Activated gamma-delta T cell treated with anti-CD3 and anti-CD28 coated beads, Interleukin-2, amount 50 U/mL, for 16 hours (primary cell): ENCODE results near the gene ABCD1.
"Not testable (repeated sequence)": the region's sequence is repeated elsewhere in the genome, so short reads cannot be mapped to it uniquely, and the experiment has no call there.

Experiments
- DNase-seq: peaks from one replicate; pipeline ENCODE4 v3.0.0-alpha.2; 2020; ENCODE audit warnings: low read depth

ABCD1 gene

GRCh38 chrX:153734871-153735270 is 10.2 kb downstream of the ABCD1 start:
- no peak for DNase-seq

- DNase-seq: no peak
Measured at GRCh38 chrX:153735274-153735673, 10.6 kb downstream of the ABCD1 start.

GRCh38 chrX:153736071-153736820 is 11.6 kb downstream of the ABCD1 start:
- no peak for DNase-seq

GRCh38 chrX:153736871-153737441 is 12.3 kb downstream of the ABCD1 start:
- DNase-seq: no peak

GRCh38 chrX:153738056-153738605 is 13.5 kb downstream of the ABCD1 start:
- DNase-seq: no peak

GRCh38 chrX:153739754-153740486 is 15.3 kb downstream of the ABCD1 start:
- no peak for DNase-seq

GRCh38 chrX:153740631-153741222 is 16.1 kb downstream of the ABCD1 start:
- DNase-seq: no peak

- DNase-seq: no peak
Measured at GRCh38 chrX:153741446-153741845, 16.8 kb downstream of the ABCD1 start.

GRCh38 chrX:153742111-153742510 is 17.5 kb downstream of the ABCD1 start:
- not testable (repeated sequence) for DNase-seq

- DNase-seq: not testable (repeated sequence)
Measured at GRCh38 chrX:153742796-153743467, 18.3 kb downstream of the ABCD1 start.

GRCh38 chrX:153743468-153744209 is 19.0 kb downstream of the ABCD1 start:
- not testable (repeated sequence) for DNase-seq

- no peak for DNase-seq
Measured at GRCh38 chrX:153744210-153745066, 19.8 kb downstream of the ABCD1 start.

GRCh38 chrX:153745067-153745433 is 20.4 kb downstream of the ABCD1 start:
- DNase-seq: not testable (repeated sequence)

- no peak for DNase-seq
Measured at GRCh38 chrX:153746359-153746758, 21.7 kb downstream of the ABCD1 start.

GRCh38 chrX:153746991-153747390 is 22.3 kb downstream of the ABCD1 start:
- DNase-seq: not testable (repeated sequence)

GRCh38 chrX:153749017-153749416 is 24.4 kb downstream of the ABCD1 start:
- DNase-seq: not testable (repeated sequence)

GRCh38 chrX:153750127-153750774 is 25.6 kb downstream of the ABCD1 start:
- DNase-seq: no peak

- no peak for DNase-seq
Measured at GRCh38 chrX:153755136-153755535, 30.5 kb downstream of the ABCD1 start.

- no peak for DNase-seq
Measured at GRCh38 chrX:153761863-153762262, 37.2 kb downstream of the ABCD1 start.
